ENCODE measurements around the gene CCDC24.

GRCh38 chr1:43961692-43962091 is 29.7 kb upstream of the CCDC24 start:
- no peak for TF ChIP-seq CTCF (IDR thresholded peaks at IDR 0.05; ENCODE audit: extremely low read depth in 1 of 2, insufficient read depth in 1 of 2, low read depth in 1 of 2, low read length in 2 of 2)
- no peak for TF ChIP-seq POLR2A (IDR thresholded peaks at IDR 0.05; ENCODE audit: low read depth, low read length)
- no peak for TF ChIP-seq POLR2AphosphoS5 (IDR thresholded peaks at IDR 0.05; ENCODE audit: insufficient read depth, low read depth, low read length)
- TF ChIP-seq MYC (IDR thresholded peaks at IDR 0.05; ENCODE audit: low read depth, low read length): no peak

Measured in endothelial cell of umbilical vein (primary cell).